Measurements from ENCODE around the gene NMNAT2. TPM values are rescaled to one million over a fixed set of nuclear protein-coding genes. Genes with fewer than 3 reads are reported as not detected.
"Not testable (repeated sequence)": the region's sequence is repeated elsewhere in the genome, so short reads cannot be mapped to it uniquely, and the experiment has no call there.

The NMNAT2 gene
- total RNA-seq, 1 experiment from 2014 or later: 1.6 TPM

- H3K36me3 ChIP-seq (replicated peaks; ENCODE audit: control insufficient read depth, insufficient read depth, low read length): no peaks in the 10 kb centered on the region
- no peak overlapping the region for H3K4me3 ChIP-seq (ENCODE audit: insufficient read depth, low read depth, low read length)
- H3K27me3 ChIP-seq (ENCODE audit: control insufficient read depth, insufficient read depth, low read length): no peaks in the 10 kb centered on the region
- peak; percentile 42 for DNase-seq
These were observed 14.7 kb downstream of the NMNAT2 start for GRCh38 chr1:183403498-183403897.

GRCh38 chr1:183401565-183401964, 16.6 kb downstream of the NMNAT2 start:
- not testable (repeated sequence) for DNase-seq; H3K36me3 ChIP-seq (replicated peaks; ENCODE audit: control insufficient read depth, insufficient read depth, low read length); H3K4me3 ChIP-seq (ENCODE audit: insufficient read depth, low read depth, low read length); H3K27me3 ChIP-seq (ENCODE audit: control insufficient read depth, insufficient read depth, low read length)

- no peaks in the 10 kb centered on the region for H3K36me3 ChIP-seq (replicated peaks; ENCODE audit: control insufficient read depth, insufficient read depth, low read length)
- no peak overlapping the region for H3K4me3 ChIP-seq (ENCODE audit: insufficient read depth, low read depth, low read length)
- DNase-seq: no peak
- no peaks in the 10 kb centered on the region; the same call in 1 of the 2 replicates for H3K27me3 ChIP-seq (ENCODE audit: control insufficient read depth, insufficient read depth, low read length)
These were observed 23.7 kb downstream of the NMNAT2 start for GRCh38 chr1:183394435-183394834.

- DNase-seq: no peak
- Histone ChIP-seq H3K36me3 (replicated peaks; ENCODE audit: control insufficient read depth, insufficient read depth, low read length) (no peaks in the 10 kb centered on the region), H3K4me3 (ENCODE audit: insufficient read depth, low read depth, low read length) (no peak overlapping the region), H3K27me3 (ENCODE audit: control insufficient read depth, insufficient read depth, low read length) (no peaks in the 10 kb centered on the region; the same call in 1 of the 2 replicates)
These were observed 26.3 kb downstream of the NMNAT2 start for GRCh38 chr1:183391863-183392262.

GRCh38 chr1:183390561-183390960, 27.6 kb downstream of the NMNAT2 start:
- no peak for DNase-seq
- Histone ChIP-seq H3K4me3 (ENCODE audit: insufficient read depth, low read depth, low read length) (no peak overlapping the region), H3K36me3 (replicated peaks; ENCODE audit: control insufficient read depth, insufficient read depth, low read length) (no peaks in the 10 kb centered on the region), H3K27me3 (ENCODE audit: control insufficient read depth, insufficient read depth, low read length) (no peaks in the 10 kb centered on the region; the same call in 1 of the 2 replicates)

GRCh38 chr1:183388735-183389134, 29.4 kb downstream of the NMNAT2 start:
- H3K36me3 ChIP-seq (replicated peaks; ENCODE audit: control insufficient read depth, insufficient read depth, low read length): no peaks in the 10 kb centered on the region
- DNase-seq: no peak
- no peak overlapping the region for H3K4me3 ChIP-seq (ENCODE audit: insufficient read depth, low read depth, low read length)
- H3K27me3 ChIP-seq (ENCODE audit: control insufficient read depth, insufficient read depth, low read length): no peaks in the 10 kb centered on the region; the same call in 1 of the 2 replicates

- no peak overlapping the region for H3K4me3 ChIP-seq (ENCODE audit: insufficient read depth, low read depth, low read length)
- H3K27me3 ChIP-seq (ENCODE audit: control insufficient read depth, insufficient read depth, low read length): no peaks in the 10 kb centered on the region
- no peak for DNase-seq
- H3K36me3 ChIP-seq (replicated peaks; ENCODE audit: control insufficient read depth, insufficient read depth, low read length): no peaks in the 10 kb centered on the region
These were observed 32.6 kb downstream of the NMNAT2 start for GRCh38 chr1:183385340-183386144.

GRCh38 chr1:183379951-183380350, 38.2 kb downstream of the NMNAT2 start:
- H3K27me3 ChIP-seq (ENCODE audit: control insufficient read depth, insufficient read depth, low read length): no peaks in the 10 kb centered on the region
- H3K4me3 ChIP-seq (ENCODE audit: insufficient read depth, low read depth, low read length): no peak overlapping the region
- no peak for DNase-seq
- H3K36me3 ChIP-seq (replicated peaks; ENCODE audit: control insufficient read depth, insufficient read depth, low read length): no peaks in the 10 kb centered on the region

GRCh38 chr1:183375381-183375780, 42.8 kb downstream of the NMNAT2 start:
- Histone ChIP-seq H3K4me3 (ENCODE audit: insufficient read depth, low read depth, low read length) (no peak overlapping the region), H3K36me3 (replicated peaks; ENCODE audit: control insufficient read depth, insufficient read depth, low read length) (no peaks in the 10 kb centered on the region)

GRCh38 chr1:183374825-183375224, 43.4 kb downstream of the NMNAT2 start:
- H3K36me3 ChIP-seq (replicated peaks; ENCODE audit: control insufficient read depth, insufficient read depth, low read length): no peaks in the 10 kb centered on the region
- DNase-seq: no peak
- no peaks in the 10 kb centered on the region for H3K27me3 ChIP-seq (ENCODE audit: control insufficient read depth, insufficient read depth, low read length)
- no peak overlapping the region for H3K4me3 ChIP-seq (ENCODE audit: insufficient read depth, low read depth, low read length)

More at GRCh38 chr1:183375381-183375780, 42.8 kb downstream of the NMNAT2 start:
- no peak for DNase-seq
- H3K27me3 ChIP-seq (ENCODE audit: control insufficient read depth, insufficient read depth, low read length): no peaks in the 10 kb centered on the region

GRCh38 chr1:183372586-183373230, 45.5 kb downstream of the NMNAT2 start:
- Histone ChIP-seq H3K27me3 (ENCODE audit: control insufficient read depth, insufficient read depth, low read length) (no peaks in the 10 kb centered on the region), H3K4me3 (ENCODE audit: insufficient read depth, low read depth, low read length) (no peak overlapping the region), H3K36me3 (replicated peaks; ENCODE audit: control insufficient read depth, insufficient read depth, low read length) (no peaks in the 10 kb centered on the region)
- DNase-seq: no peak

- Histone ChIP-seq H3K27me3 (ENCODE audit: control insufficient read depth, insufficient read depth, low read length) (no peaks in the 10 kb centered on the region), H3K4me3 (ENCODE audit: insufficient read depth, low read depth, low read length) (no peak overlapping the region), H3K36me3 (replicated peaks; ENCODE audit: control insufficient read depth, insufficient read depth, low read length) (no peaks in the 10 kb centered on the region)
- no peak for DNase-seq
These were observed 47.7 kb downstream of the NMNAT2 start for GRCh38 chr1:183370399-183371058.

GRCh38 chr1:183368213-183369108, 49.7 kb downstream of the NMNAT2 start:
- DNase-seq: no peak
- Histone ChIP-seq H3K4me3 (ENCODE audit: insufficient read depth, low read depth, low read length) (no peak overlapping the region), H3K27me3 (ENCODE audit: control insufficient read depth, insufficient read depth, low read length) (no peaks in the 10 kb centered on the region), H3K36me3 (replicated peaks; ENCODE audit: control insufficient read depth, insufficient read depth, low read length) (no peaks in the 10 kb centered on the region)

GRCh38 chr1:183366116-183366515, 52.1 kb downstream of the NMNAT2 start:
- no peaks in the 10 kb centered on the region for H3K27me3 ChIP-seq (ENCODE audit: control insufficient read depth, insufficient read depth, low read length)
- no peak overlapping the region for H3K4me3 ChIP-seq (ENCODE audit: insufficient read depth, low read depth, low read length)
- no peak for DNase-seq
- no peaks in the 10 kb centered on the region for H3K36me3 ChIP-seq (replicated peaks; ENCODE audit: control insufficient read depth, insufficient read depth, low read length)

All from H7 (cell line).